NCI-H446 (cell line): Measurements from ENCODE around the gene IGF1R.

ENCODE experiments used
- DNase-seq, 2 experiments: peaks; one replicate each; lab custom pipeline; 2025; lab: John Stamatoyannopoulos, UW

The IGF1R gene

DNA sequence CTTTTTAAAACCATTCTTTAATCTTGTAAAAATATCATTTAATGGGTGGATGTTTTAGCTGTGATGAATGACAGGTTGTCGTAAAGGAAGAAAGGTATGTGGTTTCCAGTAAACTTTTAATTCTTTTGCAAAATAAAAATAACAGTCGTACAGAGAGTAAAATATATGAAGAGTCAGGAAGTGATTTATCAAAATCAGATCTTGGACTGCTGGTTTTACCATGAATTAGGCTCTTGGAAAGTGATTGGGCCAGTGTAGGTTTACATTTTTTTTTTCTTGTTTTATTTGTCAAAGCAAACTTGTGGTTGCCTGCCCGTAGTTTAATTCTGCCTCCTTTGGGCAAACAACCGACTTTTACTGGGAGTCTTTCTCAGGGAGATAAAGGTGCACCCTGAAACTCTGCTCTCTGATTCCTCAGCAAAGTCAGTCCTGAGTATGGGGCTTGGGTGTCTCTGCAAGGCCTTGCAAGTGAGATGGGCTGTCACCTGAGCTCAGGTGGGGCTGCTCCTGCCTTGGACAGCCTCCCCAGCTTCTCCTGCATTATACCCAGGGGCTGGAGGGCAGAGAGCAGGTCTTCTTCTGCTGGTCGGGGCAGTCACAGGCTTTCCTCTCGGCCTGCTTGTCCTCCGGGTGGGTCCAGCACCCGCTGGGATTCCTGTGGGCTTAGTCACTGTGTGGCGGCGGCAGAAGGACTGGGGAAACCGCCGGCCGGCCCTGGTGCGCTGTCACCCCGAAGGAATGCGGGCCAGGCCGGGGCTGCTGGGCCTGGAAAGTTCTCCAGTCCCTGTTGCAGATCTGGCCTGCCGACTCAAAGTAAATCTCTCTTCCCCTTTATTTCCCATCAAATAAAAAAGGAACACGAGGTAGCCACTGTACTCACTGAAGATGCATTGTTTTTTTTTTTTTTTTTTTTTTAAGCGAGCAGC is 79.0 kb downstream of the IGF1R start:
- DNase-seq: no peak

GRCh38 chr15:98728082-98728810 is 79.9 kb downstream of the IGF1R start:
- DNase-seq: no peak

DNA sequence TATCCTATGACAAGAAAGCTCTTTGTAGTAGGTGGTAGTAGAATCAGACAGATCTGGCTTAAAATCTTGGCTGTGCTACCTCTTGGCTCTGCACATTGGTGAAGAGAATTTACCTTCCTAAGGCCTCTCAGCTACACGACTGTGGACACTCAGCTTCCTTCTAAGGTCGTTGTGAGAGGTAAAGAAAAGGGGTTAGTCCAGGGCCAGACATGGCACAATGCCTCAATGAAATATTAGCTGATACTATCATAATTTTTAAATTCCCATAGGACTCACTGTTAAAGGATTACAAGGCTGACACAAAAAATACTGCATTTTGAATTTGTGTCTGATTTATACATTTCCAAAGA is 80.4 kb downstream of the IGF1R start:
- no peak for DNase-seq

GRCh38 chr15:98729446-98730042 is 81.2 kb downstream of the IGF1R start:
- DNase-seq: no peak

GRCh38 chr15:98730860-98731711 is 82.7 kb downstream of the IGF1R start:
- no peak for DNase-seq

DNA sequence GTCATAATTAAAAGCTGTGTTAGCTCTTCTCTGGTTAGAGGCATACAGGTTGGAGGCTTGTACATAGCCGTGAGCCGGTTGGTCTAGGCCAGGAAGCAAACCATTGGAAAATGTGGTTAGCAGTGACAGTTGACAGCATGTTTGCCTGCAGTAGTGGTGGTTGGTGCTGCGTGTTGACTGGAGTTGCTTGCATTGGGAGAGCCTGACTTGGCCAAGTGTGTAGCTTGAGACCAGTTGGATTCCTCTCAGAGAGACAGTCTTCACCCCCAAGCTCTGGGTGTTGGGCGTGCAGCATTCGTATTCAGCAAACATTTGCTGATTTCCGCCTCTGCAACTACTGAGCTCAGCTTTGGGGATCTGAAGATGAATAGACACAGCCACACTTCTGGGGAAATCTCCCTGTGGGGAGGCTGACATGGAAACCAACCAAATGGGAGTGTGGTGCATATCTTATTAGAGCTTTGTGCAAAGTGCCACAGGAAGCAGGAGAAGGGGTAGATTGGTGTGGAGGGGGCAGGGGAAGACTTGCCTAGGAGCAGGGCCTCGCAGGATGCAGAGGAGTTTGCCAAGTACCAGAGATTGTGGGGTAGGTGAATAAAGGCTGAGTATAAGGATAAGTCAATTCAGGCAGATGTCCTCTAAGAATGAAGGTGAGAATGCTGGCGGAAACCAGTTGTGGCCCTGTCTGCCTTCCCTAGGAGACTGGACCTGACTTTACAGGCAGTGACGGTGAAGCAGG is 83.5 kb downstream of the IGF1R start:
- DNase-seq: no peak

- DNase-seq: no peak
These were observed 84.8 kb downstream of the IGF1R start for GRCh38 chr15:98733098-98733497.

DNA sequence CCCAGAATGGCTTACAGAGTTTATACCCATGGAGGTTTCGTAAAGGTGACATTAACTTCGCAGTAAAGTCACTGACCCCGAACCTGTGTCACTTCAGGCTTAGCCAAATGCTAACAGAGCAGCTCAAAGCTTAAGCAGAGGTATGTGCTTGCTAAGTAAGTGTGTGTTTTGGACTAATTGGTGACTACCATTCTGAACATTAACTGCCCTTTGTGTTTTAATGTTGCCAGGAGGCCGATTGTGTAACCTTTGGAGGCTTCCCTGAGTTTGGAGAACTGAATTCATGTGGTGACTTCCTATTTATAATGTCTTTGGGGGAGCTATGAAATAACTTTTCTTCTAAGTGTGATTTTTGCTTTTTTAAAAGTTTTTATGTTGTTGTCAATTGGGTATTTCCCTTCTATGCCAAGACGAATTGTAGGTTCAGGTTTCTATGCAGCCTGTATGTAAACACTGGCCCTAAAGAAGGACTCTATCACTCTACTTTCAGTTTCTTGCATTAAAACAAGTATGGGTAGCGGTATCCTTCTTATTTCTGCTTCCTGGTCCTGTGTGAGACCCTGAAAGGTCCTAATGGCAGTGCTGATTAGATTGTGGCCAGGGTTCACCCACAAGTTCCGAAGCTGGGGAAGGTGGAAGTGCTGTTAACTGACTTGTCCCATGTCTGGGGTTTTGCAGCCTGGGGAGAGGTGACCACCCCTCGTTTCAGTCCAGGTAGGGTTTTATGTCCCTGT is 86.3 kb downstream of the IGF1R start:
- DNase-seq: no peak

GRCh38 chr15:98735304-98735703 is 87.0 kb downstream of the IGF1R start:
- DNase-seq: no peak

GRCh38 chr15:98735895-98736617 is 87.7 kb downstream of the IGF1R start:
- no peak for DNase-seq

DNA sequence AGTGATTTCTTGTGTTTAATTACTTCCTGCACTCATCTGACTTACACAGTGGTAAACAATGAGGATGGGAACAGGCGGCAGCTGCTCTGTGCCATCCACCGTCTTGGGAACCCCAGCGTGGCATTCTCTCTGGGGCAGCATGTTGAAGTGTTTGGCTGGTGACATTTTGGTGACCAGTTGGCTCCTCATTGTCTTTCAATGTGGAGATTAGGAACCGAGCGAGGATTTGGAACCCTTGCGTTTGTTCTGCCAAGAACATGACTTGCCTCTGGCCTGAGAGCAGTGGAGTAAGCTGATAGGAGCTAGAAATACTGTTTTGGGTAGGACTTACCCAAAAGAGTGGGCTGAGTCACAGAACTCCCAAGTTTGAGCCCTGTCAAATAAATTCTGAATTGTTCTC is 88.8 kb downstream of the IGF1R start:
- DNase-seq: no peak

GRCh38 chr15:98737721-98738120 is 89.4 kb downstream of the IGF1R start:
- no peak for DNase-seq

DNA sequence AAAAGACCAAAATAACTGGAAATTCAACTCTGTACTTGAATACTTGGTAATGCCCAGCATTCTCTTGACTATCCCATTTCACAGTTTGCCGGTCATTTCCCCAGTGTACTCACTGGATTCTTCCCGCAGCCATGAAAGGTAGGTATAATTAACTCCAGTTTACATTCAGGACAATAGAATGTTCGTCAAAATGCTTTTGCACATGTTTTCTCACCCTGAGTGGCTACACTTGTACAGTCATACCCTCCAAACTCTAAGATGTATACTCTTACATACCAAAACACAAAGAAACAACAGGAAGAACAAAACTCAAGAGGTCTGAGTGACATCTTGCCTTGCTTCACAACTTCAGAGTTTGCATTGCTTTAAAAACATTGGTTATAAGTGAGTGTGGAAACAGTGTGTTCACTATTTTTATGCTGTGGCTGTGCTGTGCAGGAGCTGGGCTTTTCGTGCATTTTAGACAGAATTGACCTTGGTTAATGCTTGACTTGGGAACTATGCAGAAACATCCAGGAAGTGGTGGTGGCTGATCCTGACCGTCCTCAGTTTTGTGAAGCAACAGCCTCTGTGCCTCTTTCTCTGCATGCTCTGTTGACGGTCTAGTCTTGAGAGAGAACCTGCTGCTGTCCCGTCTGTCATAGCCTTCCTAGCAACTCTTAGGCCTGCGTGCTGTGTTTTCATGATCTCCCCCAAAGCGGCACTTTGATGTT is 90.5 kb downstream of the IGF1R start:
- DNase-seq: no peak

DNA sequence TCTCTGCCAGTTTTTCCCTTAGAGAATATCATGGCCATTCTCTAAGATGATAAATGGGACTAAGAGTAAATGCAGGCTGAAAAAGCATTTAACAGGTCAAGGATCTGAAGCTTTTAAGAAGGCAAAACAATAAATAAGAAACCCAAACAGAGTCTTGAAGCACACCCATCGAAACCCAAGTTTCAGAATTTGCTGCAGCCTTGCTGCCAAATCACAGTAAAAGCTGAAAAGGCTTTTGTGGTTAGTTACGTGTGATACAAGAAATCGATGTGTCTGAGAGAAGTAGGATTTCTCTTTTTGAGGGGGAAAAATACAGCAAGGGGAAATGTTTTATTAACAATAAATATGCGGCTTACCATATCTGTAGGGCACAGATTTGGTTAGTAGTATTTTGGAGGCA is 92.0 kb downstream of the IGF1R start:
- no peak for DNase-seq

DNA sequence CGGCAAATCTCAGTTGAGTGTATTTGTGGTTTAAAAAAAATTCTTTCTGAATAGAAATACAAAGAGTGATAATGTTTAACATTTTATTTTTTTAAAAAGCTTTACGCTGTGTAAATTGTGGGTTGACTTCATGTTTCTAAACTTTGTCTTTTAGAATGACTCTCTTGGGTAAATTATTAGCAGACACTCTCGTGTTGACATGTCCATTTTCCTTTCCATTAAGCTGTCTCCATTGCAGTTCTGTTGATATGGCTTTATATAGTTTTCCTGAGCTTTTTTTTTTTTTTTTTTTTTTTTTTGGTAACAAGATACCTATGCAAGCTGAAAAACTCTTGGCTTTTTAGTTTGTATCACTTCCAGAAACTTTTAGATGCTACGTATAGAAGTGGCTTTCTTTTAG is 92.6 kb downstream of the IGF1R start:
- DNase-seq: no peak

DNA sequence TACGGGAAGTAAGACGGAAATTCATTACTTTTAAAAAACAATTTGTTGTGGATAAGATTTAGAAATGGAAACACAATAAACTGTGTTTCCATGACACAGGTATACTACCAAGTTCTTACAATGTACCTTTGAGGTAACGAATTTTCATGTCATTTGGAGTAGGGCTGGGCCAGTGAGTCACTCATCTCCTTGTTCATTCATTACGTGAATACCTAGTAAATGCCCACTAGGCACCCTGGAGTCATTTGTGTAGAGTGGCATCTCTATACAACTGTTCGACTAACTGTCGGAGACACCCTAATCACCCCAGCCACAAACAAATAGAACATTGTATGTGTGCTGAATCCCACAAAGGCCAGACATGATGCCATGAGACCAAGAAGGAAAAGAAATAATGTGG is 94.8 kb downstream of the IGF1R start:
- no peak for DNase-seq

- DNase-seq: peak in 1 of 2 experiments; percentile 33
These were observed 96.2 kb downstream of the IGF1R start for GRCh38 chr15:98744506-98744905.

DNA sequence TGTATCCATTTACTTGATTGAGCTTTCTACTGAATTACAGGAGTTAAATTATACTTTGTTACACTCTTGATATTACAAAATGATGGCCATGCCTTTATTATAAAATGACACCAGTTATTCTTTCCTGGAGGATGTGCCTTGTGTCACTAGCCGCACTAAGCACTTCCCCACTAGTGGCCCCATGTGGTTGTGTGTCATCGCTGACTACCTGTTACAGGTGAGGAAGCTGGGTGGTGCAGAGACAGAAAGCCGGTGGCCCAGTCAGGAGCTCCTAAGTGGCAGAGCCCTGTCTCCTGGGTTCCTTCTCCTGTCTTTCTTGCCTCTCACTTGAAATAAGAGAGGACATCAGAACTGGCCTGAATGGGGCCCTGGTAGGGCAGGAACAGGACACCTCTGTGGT is 96.8 kb downstream of the IGF1R start:
- DNase-seq: no peak

DNA sequence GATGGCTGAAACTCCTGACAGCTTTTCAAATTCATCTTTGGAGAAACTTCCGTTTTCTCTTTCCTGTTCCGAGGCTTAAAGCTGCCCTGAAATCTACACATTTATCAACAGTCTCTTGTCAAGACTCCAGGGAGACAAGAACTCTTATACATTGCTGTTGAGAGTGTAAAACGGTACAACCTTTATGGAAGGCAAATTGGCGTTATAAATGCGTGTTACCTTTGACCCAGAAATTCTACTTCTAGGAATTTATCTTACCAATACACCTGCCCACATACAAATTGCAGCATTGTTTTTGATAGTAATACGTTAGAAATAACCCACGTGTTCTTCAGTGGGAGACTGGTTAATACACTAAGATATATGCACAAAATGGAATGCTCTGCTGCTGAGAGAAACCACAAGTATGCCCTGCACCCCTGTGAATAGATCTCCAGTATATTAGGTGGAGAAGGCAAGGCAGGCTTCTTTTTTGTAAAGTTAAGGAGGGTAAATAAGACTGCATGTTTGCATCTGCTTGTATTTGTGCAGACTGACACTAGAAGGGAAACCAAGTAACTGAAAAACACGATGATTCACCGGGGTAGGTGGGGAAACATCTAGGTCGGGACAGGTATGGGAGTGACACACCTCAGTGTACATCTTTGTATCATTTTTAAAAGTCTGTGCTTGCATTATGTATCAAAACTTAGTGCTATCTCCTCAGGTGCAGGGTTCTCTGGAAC is 97.5 kb downstream of the IGF1R start:
- no peak for DNase-seq
